ENCODE data around the gene ZEB1.

ZEB1 gene

DNA sequence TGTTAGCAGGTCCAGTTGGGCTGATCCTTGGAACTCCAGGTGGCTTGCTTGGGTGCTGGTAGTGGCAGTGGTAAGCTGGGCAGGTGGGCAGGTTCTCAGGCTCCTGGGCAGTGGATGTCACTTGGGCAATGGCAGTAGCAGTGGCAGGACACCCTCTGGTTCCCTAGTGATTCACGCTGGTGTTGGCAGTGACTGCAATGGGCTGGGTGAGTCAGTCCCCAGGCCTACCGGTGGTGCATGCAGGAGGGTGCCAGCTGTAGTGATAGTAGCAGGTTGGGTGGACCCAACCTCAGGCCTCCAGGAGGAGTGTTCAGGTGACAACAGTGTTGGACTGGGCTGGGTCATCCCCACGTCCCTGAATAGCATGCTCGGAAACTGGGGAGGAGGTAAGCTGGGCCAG is 189.2 kb downstream of the ZEB1 start:
- Histone ChIP-seq H3K27ac (no peak overlapping the region), H3K36me3 (replicated peaks) (peaks cover 5% of the 10 kb centered on the region), H3K27me3 (replicated peaks) (no peaks in the 10 kb centered on the region), H3K4me3 (ENCODE audit: low read depth, low read length) (no peak overlapping the region)
- TF ChIP-seq, protein P1, sequence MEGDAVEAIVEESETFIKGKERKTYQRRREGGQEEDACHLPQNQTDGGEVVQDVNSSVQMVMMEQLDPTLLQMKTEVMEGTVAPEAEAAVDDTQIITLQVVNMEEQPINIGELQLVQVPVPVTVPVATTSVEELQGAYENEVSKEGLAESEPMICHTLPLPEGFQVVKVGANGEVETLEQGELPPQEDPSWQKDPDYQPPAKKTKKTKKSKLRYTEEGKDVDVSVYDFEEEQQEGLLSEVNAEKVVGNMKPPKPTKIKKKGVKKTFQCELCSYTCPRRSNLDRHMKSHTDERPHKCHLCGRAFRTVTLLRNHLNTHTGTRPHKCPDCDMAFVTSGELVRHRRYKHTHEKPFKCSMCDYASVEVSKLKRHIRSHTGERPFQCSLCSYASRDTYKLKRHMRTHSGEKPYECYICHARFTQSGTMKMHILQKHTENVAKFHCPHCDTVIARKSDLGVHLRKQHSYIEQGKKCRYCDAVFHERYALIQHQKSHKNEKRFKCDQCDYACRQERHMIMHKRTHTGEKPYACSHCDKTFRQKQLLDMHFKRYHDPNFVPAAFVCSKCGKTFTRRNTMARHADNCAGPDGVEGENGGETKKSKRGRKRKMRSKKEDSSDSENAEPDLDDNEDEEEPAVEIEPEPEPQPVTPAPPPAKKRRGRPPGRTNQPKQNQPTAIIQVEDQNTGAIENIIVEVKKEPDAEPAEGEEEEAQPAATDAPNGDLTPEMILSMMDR (IDR thresholded peaks at IDR 0.05; ENCODE audit: low read depth, low read length, missing control alignments): no peak
- in situ Hi-C loops (cut with HindIII; ENCODE audit: low pct_ligation_motif_present, low sequenced_read_pairs): no loop called here
- no peak for DNase-seq

DNA sequence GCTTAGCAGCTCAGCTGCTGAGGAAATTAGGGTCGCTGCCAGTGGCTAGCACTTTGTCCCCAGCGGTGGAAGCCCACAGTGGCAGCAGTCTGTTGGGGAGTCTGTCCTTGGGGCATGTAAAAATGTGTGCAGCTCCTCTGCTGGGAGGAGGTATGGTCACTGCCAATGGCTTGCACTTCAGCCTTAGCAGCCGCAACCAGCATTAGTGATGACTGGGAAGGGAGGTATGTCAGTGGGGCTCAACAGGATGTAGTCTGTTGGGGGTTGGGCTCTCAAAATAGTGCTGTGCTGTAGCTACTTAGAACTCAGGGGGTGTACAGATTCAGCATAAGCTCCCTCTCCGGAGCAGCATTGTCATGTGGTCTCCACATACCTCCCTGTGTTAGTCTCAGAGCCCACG is 189.9 kb downstream of the ZEB1 start:
- no peaks in the 10 kb centered on the region for H3K27me3 ChIP-seq (replicated peaks)
- H3K27ac ChIP-seq: no peak overlapping the region
- peak; percentile 42 for DNase-seq
- in situ Hi-C loops (cut with HindIII; ENCODE audit: low pct_ligation_motif_present, low sequenced_read_pairs): no loop called here
- TF ChIP-seq, protein P1 (IDR thresholded peaks at IDR 0.05; ENCODE audit: low read depth, low read length, missing control alignments): no peak
- H3K4me3 ChIP-seq (ENCODE audit: low read depth, low read length): no peak overlapping the region
- peaks cover 5% of the 10 kb centered on the region for H3K36me3 ChIP-seq (replicated peaks)

DNA sequence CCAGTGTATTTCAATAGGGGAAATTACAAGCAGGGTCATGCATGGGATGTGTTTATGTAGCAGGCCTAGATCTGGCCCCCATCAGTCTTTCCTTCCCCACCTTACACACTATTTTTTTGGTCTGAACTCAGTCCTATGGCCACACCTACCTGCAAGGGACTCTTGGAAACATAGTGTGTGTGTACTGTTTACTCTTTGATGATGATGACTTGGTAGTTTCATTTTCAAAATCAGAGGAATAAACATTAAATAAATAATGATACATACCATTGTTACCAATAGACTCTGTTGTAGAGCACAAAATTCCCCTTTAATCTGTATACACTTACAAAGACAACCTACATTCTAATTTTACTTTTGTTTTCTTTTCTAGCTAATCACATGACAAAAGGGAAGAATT is 191.0 kb downstream of the ZEB1 start:
- no peak overlapping the region for H3K27ac ChIP-seq
- no peak for DNase-seq
- TF ChIP-seq, protein P1 (IDR thresholded peaks at IDR 0.05; ENCODE audit: low read depth, low read length, missing control alignments): no peak
- in situ Hi-C loops (cut with HindIII; ENCODE audit: low pct_ligation_motif_present, low sequenced_read_pairs): no loop called here
- H3K4me3 ChIP-seq (ENCODE audit: low read depth, low read length): no peak overlapping the region
- peaks cover 5% of the 10 kb centered on the region for H3K36me3 ChIP-seq (replicated peaks)
- no peaks in the 10 kb centered on the region for H3K27me3 ChIP-seq (replicated peaks)

DNA sequence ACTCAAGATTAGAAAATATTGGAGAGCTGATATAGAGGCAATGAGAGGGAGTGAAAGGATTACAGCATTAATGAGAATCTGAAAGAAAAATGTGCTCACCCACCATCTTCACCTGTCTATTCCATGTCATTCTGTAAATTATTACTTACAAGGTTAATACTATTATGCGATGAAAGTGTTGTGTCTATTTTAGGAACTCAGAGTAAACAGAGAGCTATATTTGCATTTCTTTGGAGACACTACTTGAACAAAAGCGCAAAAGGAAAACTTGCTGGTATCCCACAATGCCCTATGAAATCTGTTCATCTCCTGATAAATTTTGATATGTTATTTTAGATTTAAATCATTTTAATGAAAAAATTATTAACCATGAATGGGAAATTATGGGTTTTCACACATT is 196.1 kb downstream of the ZEB1 start:
- Histone ChIP-seq H3K36me3 (replicated peaks) (peaks cover 5% of the 10 kb centered on the region), H3K27me3 (replicated peaks) (no peaks in the 10 kb centered on the region), H3K4me3 (ENCODE audit: low read depth, low read length) (no peak overlapping the region), H3K27ac (no peak overlapping the region)
- in situ Hi-C loops (cut with HindIII; ENCODE audit: low pct_ligation_motif_present, low sequenced_read_pairs): no loop called here
- TF ChIP-seq, protein P1 (IDR thresholded peaks at IDR 0.05; ENCODE audit: low read depth, low read length, missing control alignments): no peak
- DNase-seq: no peak

DNA sequence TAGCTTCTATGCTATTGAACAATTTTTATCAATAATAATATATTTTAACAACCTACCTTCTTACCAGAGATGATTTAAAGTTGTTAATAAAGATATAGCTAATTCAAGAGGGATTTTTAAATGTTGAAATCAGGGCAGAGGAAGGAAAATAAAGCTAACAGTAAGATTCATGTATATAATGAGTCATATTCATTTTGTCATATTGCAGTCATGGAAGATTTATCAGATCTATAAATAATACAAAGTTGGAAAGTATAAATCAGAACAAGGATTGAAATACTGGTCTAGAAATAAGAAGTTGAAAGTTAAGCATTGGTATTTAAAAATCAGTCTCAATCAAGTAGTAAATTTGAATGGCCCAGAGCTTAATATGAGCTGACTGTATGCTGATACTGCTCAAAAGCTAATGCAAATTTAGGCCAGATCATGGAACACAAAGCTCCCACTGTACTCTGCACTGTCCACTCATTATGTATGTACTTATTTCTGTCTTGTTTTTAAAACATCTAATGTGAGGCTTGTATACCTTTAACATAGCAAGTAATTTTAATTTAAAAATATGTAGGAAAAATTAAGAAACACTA is 196.9 kb downstream of the ZEB1 start:
- peaks cover 5% of the 10 kb centered on the region for H3K36me3 ChIP-seq (replicated peaks)
- DNase-seq: no peak
- TF ChIP-seq, protein P1 (IDR thresholded peaks at IDR 0.05; ENCODE audit: low read depth, low read length, missing control alignments): no peak
- no peak overlapping the region for H3K27ac ChIP-seq
- in situ Hi-C loops (cut with HindIII; ENCODE audit: low pct_ligation_motif_present, low sequenced_read_pairs): no loop called here
- no peak overlapping the region for H3K4me3 ChIP-seq (ENCODE audit: low read depth, low read length)
- no peaks in the 10 kb centered on the region for H3K27me3 ChIP-seq (replicated peaks)

Measured in brain microvascular endothelial cell (primary cell).